Measurements from ENCODE around the gene CRB3.

Gene CRB3

DNA sequence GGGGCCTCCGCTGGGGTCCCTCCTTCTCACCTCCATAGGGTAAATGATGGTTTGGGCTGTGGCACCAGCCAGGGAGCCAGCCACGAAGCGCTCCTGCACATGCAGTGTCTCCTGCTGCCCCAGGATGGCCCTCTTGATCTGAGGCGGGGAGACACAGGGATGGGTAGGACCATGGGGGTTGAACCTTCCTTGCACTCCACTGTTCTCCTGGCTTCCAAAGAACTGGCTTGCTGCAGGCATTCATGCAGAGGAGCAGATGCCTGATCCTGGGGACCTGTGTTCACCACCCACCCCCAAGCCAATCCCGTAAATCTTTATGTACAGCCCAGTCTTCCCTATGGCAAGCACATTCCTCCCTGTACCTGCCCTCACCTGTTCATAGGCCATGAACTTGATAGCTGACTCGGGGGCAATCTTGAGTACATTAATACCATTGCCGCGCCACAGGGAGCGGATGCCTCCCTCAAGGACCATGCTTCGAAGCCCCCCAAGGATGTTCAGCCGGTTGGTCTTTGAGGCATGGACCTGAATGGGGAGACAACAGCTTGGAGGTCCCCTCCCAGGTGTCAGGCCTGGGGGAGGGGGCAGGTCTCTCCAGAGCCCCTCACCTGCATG is 10.0 kb upstream of the CRB3 start:
- TF ChIP-seq SIN3A (IDR thresholded peaks at IDR 0.05; ENCODE audit: borderline replicate concordance, insufficient read depth, low read length), result no peak
- TF ChIP-seq FOXP2 (optimal IDR thresholded peaks at IDR 0.05; ENCODE audit: borderline replicate concordance, extremely low read depth, extremely low read length, insufficient read depth), result no peak
- TF ChIP-seq TAF1 (IDR thresholded peaks at IDR 0.05; ENCODE audit: borderline replicate concordance, insufficient read depth, low read length), result no peak

- TF ChIP-seq, protein P1, sequence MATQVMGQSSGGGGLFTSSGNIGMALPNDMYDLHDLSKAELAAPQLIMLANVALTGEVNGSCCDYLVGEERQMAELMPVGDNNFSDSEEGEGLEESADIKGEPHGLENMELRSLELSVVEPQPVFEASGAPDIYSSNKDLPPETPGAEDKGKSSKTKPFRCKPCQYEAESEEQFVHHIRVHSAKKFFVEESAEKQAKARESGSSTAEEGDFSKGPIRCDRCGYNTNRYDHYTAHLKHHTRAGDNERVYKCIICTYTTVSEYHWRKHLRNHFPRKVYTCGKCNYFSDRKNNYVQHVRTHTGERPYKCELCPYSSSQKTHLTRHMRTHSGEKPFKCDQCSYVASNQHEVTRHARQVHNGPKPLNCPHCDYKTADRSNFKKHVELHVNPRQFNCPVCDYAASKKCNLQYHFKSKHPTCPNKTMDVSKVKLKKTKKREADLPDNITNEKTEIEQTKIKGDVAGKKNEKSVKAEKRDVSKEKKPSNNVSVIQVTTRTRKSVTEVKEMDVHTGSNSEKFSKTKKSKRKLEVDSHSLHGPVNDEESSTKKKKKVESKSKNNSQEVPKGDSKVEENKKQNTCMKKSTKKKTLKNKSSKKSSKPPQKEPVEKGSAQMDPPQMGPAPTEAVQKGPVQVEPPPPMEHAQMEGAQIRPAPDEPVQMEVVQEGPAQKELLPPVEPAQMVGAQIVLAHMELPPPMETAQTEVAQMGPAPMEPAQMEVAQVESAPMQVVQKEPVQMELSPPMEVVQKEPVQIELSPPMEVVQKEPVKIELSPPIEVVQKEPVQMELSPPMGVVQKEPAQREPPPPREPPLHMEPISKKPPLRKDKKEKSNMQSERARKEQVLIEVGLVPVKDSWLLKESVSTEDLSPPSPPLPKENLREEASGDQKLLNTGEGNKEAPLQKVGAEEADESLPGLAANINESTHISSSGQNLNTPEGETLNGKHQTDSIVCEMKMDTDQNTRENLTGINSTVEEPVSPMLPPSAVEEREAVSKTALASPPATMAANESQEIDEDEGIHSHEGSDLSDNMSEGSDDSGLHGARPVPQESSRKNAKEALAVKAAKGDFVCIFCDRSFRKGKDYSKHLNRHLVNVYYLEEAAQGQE (IDR thresholded peaks at IDR 0.05; ENCODE audit: insufficient read depth in 1 of 2, low read depth in 2 of 2, low read length in 2 of 2), result no peak
- no peak for TF ChIP-seq SIN3A (IDR thresholded peaks at IDR 0.05; ENCODE audit: borderline replicate concordance, insufficient read depth, low read length)
- no peak for TF ChIP-seq FOXP2 (optimal IDR thresholded peaks at IDR 0.05; ENCODE audit: borderline replicate concordance, extremely low read depth, extremely low read length, insufficient read depth)
- TF ChIP-seq POLR2AphosphoS5 (IDR thresholded peaks at IDR 0.05; ENCODE audit: low read depth, low read length), result no peak
- TF ChIP-seq TAF1 (IDR thresholded peaks at IDR 0.05; ENCODE audit: borderline replicate concordance, insufficient read depth, low read length), result no peak
Observed at GRCh38 chr19:6455924-6456323, 8.1 kb upstream of the CRB3 start.

- TF ChIP-seq TAF1 (IDR thresholded peaks at IDR 0.05; ENCODE audit: borderline replicate concordance, insufficient read depth, low read length) (no peak), FOXP2 (optimal IDR thresholded peaks at IDR 0.05; ENCODE audit: borderline replicate concordance, extremely low read depth, extremely low read length, insufficient read depth) (no peak), POLR2AphosphoS5 (IDR thresholded peaks at IDR 0.05; ENCODE audit: low read depth, low read length) (no peak), SIN3A (IDR thresholded peaks at IDR 0.05; ENCODE audit: borderline replicate concordance, insufficient read depth, low read length) (no peak)
- TF ChIP-seq, protein P1 (IDR thresholded peaks at IDR 0.05; ENCODE audit: insufficient read depth in 1 of 2, low read depth in 2 of 2, low read length in 2 of 2), result no peak
Observed at GRCh38 chr19:6457958-6458694, 5.9 kb upstream of the CRB3 start.

DNA sequence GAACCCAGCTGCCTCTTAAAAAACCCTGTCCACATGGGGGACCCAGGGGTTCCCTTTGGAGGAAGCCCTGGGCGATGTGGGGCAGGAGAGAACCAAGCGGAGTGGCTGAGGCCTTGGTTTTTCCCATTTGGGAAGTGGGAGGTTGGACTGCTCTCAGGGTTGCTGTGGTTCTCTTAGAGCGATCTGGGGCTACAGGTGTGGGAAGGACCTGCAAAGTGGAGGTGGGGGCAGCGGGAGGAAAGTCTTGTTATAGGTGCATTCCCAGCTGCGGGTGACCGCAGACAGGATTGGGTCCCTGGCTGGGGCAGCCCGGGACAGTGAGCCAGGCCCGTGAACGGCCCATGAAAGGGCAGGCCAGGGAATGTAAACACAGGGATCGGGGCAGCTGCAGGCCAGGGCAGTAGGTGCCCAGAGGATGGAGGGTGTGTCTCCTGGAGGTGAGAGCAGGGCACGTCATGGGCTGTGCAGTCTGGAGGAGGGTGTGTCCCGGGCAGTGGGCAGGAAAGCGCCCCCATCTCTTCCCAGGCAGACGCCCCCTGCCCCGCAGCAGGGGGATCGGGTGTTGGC is 5.3 kb upstream of the CRB3 start:
- TF ChIP-seq SIN3A (IDR thresholded peaks at IDR 0.05; ENCODE audit: borderline replicate concordance, insufficient read depth, low read length) (no peak), TAF1 (IDR thresholded peaks at IDR 0.05; ENCODE audit: borderline replicate concordance, insufficient read depth, low read length) (no peak), POLR2AphosphoS5 (IDR thresholded peaks at IDR 0.05; ENCODE audit: low read depth, low read length) (no peak), FOXP2 (optimal IDR thresholded peaks at IDR 0.05; ENCODE audit: borderline replicate concordance, extremely low read depth, extremely low read length, insufficient read depth) (no peak)
- TF ChIP-seq, protein P1 (IDR thresholded peaks at IDR 0.05; ENCODE audit: insufficient read depth in 1 of 2, low read depth in 2 of 2, low read length in 2 of 2), result no peak

DNA sequence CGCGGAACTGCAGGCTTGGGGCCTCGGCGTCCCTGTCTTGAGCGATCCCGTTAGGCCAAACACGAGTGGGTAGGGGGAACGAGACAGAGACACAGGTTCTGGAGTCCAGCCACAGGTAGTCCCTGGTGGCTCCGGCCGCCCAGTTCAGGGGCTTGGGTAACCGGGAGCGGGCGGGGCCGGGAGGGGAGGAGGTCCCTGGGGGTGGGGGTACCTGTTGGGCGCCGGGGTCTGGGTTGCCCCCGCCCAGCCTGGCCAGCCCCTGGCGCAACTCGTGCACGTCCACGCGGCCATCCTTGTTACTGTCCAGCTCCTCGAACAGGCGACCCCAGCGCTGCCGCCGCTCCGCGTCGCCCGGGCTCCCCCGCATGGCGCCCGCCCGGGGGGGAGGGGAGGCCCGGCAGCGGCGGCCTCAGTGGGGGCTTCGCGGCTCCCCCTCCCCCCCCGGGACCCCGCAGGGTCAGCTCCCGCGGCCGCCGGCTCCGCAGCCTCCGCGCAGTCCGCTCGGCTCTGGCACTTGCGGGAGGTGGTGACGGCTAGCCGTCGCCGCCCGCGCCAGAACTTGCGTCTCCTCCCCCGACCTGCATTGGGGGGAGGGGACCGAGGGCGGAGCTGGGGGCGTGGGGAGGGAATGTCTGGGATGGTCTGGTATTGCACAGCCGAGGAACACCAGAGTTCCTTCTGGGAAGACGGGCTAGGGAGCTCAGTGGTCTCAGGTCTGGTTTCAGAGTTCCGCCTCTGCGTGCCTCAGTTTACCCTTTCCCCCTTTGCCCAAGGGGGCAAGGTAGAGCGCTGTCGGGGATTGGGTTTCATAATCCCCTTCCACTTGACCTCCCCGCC is 4.6 kb upstream of the CRB3 start, which contains the start of gene SLC25A23:
Gene SLC25A23 (minus strand): TSS at position 531 of the 837 bp plus-strand sequence. CDS start 164 bp downstream, at position 367.
- TF ChIP-seq POLR2AphosphoS5 (IDR thresholded peaks at IDR 0.05; ENCODE audit: low read depth, low read length) (peak; percentile 34; the same call in 1 of the 2 replicates), SIN3A (IDR thresholded peaks at IDR 0.05; ENCODE audit: borderline replicate concordance, insufficient read depth, low read length) (no peak), FOXP2 (optimal IDR thresholded peaks at IDR 0.05; ENCODE audit: borderline replicate concordance, extremely low read depth, extremely low read length, insufficient read depth) (peak; percentile 79), TAF1 (IDR thresholded peaks at IDR 0.05; ENCODE audit: borderline replicate concordance, insufficient read depth, low read length) (no peak)
- TF ChIP-seq, protein P1 (IDR thresholded peaks at IDR 0.05; ENCODE audit: insufficient read depth in 1 of 2, low read depth in 2 of 2, low read length in 2 of 2), result 0 out of 4 replicates have a peak, but pooled peaks of 1 of the 2 experiments have one; percentile 19
